Heart left ventricle (tissue), 16 donors: ENCODE results near the gene FBXW2. TPM values are rescaled to one million over a fixed set of nuclear protein-coding genes. Genes with fewer than 3 reads are reported as not detected.

Experiments used
- ATAC-seq, 4 donors: fragments of 200-7000 bp; cut with Tn5 transposase; one replicate each; pipeline ENCODE4 v1.9.1; 2020 to 2022; ENCODE audit warnings: moderate library complexity in 4 of 4, mild to moderate bottlenecking in 3 of 4, moderate number of reproducible peaks in 1 of 4
- DNase-seq, 5 donors: peaks; one replicate each; pipeline ENCODE4 v3.0.0-alpha.2; 2020
- H3K27ac ChIP-seq, 12 donors: fragments of 200-600 bp; sonication (generic) in 4 of 12; one replicate each; pipeline versions ENCODE4 v1.5.0 to v1.8.0; 2016 to 2022; ENCODE audit warnings: mild to moderate bottlenecking in 2 of 12
- H3K27me3 ChIP-seq, 9 donors: fragments of 200-600 bp; sonication (generic) in 2 of 9; one replicate each; pipeline versions ENCODE4 v1.5.1 to v1.8.0; 2016 to 2022; ENCODE audit warnings: mild to moderate bottlenecking in 3 of 9
- H3K36me3 ChIP-seq, 9 donors: fragments of 200-600 bp; sonication (generic) in 2 of 9; one replicate each; pipeline versions ENCODE4 v1.5.0 to v1.8.0; 2018 to 2022; ENCODE audit warnings: mild to moderate bottlenecking in 2 of 9
- H3K4me1 ChIP-seq, 12 donors: fragments of 200-600 bp; sonication (generic) in 4 of 12; one replicate each; pipeline versions ENCODE4 v1.5.0 to v1.8.0; 2016 to 2022; ENCODE audit warnings: mild to moderate bottlenecking in 3 of 12
- H3K4me3 ChIP-seq, 12 donors: fragments of 200-600 bp; sonication (generic) in 4 of 12; one replicate each; pipeline versions ENCODE4 v1.5.0 to v1.8.0; 2017 to 2022; ENCODE audit warnings: mild to moderate bottlenecking in 9 of 12, moderate library complexity in 4 of 12
- H3K9me3 ChIP-seq, 12 donors: fragments of 200-600 bp; sonication (generic) in 4 of 12; one replicate each; pipeline versions ENCODE4 v1.5.0 to v1.8.0; 2016 to 2022; ENCODE audit warnings: mild to moderate bottlenecking in 1 of 12
- POLR2A ChIP-seq, 2 donors: fragments of 450-650 bp; IDR thresholded peaks; one replicate each; pipeline ENCODE4 v1.6.1; 2017; ENCODE audit warnings: antibody characterized with exemption in 2 of 2, mild to moderate bottlenecking in 2 of 2, moderate library complexity in 2 of 2
- WGBS, 4 donors: extraction: QIAGEN DNeasy Blood & Tissue Kit in 2 of 4; methylation state at CpG; one replicate each; pipeline versions ENCODE4 v1.1.5 to v1.1.7; 2013 to 2018; 5-methylcytosine and 5-hydroxymethylcytosine counted together
- intact Hi-C, 10 donors: fragments of 100-400 bp; cut with DNase I; formaldehyde crosslinking; loops; one replicate each; pipeline versions ENCODE4 v1.11.1 to v1.14.2; 2022
- polyA plus RNA-seq, 2 donors: library from polyadenylated mRNA; stranded (reverse); fragments of 200-250 nt; gene quantifications; one replicate each; pipeline ENCODE4 v1.2.3, GENCODE V29; 2013
- total RNA-seq, 9 donors: library from RNA; depleted of rRNA in 2 of 9; stranded (reverse); fragments of >200 nt in 2 of 9; fragmentation: NEBNext Ultra II Directional in 3 of 9; extraction: Animal tissue kit (Norgen Biotek cat#: 25700) in 3 of 9; gene quantifications; one replicate each; pipeline versions ENCODE4 v1.1.0 to v1.2.4, GENCODE V29; 2016 to 2023
- TF ChIP-seq, protein P1 (sequence below), 12 donors: fragments of 200-600 bp; sonication (generic) in 4 of 12; IDR thresholded peaks; one replicate each; pipeline versions ENCODE4 v1.5.0 to v1.8.0; 2018 to 2022; ENCODE audit warnings: antibody characterized with exemption in 12 of 12, mild to moderate bottlenecking in 5 of 12
- donor health status: ischemic (EF 13 %, LVEDD 7.1; RV severe dilation, severe dysfunction).
- donor health status: healthy with polysubstance abuse.
- donor health status: DM: no; HTN: yes; CAD: no.
- donor health status: DM: no; HTN: no; CAD: no.
- donor health status: ischemic (EF 25% LVEDD 6.9; RV normal size, moderate dysfunction).
- donor health status: ischemic (EF 25% LVEDD 5.7; RV mildly dilated, moderate dysfunction).
- donor health status: healthy.
- donor health status: DM: yes; HTN: yes; CAD: no.
- donor health status: ischemic (EF 35%, LVEDD 5.7; RV mildly dilated, moderate dysfunction).
- donor health status: nonischemic (EF 11% LVEDD 7.7; RV severe dilation, severe dysfunction).
- donor health status: DM: yes; HTN: yes; CAD: no.
- donor health status: PGD.
- donor health status: ischemic (EF 29% LVEDD 5.4; RV normal size, mild dysfunction).
- donor health status: nonischemic (EF 23%, LVEDD 6.1; RV moderate dilation, normal function).

FBXW2 gene
- total and polyA plus RNA-seq, 11 donors = 7.9 to 58.7 (median 41.0) TPM

DNA sequence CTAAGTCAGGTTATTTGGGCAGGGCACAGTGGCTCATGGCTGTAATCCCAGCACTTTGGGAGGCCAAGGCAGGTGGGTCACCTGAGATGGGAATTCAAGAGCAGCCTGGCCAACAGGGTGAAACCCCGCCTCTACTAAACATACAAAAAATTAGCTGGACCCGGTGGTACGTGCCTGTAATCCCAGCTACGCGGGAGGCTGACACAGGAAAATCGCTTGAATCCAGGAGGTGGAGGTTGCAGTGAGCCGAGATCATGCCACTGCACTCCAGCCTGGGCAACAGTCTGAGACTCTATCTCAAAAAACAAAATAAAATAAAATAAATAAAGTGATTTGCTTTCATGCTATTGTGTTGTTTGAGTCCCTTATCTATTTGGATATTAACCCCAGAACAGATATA lies 8.2 kb upstream of the FBXW2 start:
- peaks cover 0 to 24% (median 7%) of the 10 kb centered on the region in 12 donors for H3K9me3 ChIP-seq
- no peaks in the 10 kb centered on the region for H3K4me1 ChIP-seq
- peaks cover 0 to 4% (median 0%) of the 10 kb centered on the region in 9 donors for H3K36me3 ChIP-seq
- no peaks in the 10 kb centered on the region for H3K27me3 ChIP-seq
- TF ChIP-seq, protein P1, sequence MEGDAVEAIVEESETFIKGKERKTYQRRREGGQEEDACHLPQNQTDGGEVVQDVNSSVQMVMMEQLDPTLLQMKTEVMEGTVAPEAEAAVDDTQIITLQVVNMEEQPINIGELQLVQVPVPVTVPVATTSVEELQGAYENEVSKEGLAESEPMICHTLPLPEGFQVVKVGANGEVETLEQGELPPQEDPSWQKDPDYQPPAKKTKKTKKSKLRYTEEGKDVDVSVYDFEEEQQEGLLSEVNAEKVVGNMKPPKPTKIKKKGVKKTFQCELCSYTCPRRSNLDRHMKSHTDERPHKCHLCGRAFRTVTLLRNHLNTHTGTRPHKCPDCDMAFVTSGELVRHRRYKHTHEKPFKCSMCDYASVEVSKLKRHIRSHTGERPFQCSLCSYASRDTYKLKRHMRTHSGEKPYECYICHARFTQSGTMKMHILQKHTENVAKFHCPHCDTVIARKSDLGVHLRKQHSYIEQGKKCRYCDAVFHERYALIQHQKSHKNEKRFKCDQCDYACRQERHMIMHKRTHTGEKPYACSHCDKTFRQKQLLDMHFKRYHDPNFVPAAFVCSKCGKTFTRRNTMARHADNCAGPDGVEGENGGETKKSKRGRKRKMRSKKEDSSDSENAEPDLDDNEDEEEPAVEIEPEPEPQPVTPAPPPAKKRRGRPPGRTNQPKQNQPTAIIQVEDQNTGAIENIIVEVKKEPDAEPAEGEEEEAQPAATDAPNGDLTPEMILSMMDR (IDR thresholded peaks at IDR 0.05) = no peak
- TF ChIP-seq POLR2A (IDR thresholded peaks at IDR 0.05) = no peak
- intact Hi-C loops = no loop called here
- WGBS, 4 donors = 91 to 95% (median 94%) methylated on average over 7 of the region's 7 CpGs
- no peak overlapping the region for H3K27ac ChIP-seq
- no peak for DNase-seq
- no peak for ATAC-seq
- H3K4me3 ChIP-seq = no peak overlapping the region

DNA sequence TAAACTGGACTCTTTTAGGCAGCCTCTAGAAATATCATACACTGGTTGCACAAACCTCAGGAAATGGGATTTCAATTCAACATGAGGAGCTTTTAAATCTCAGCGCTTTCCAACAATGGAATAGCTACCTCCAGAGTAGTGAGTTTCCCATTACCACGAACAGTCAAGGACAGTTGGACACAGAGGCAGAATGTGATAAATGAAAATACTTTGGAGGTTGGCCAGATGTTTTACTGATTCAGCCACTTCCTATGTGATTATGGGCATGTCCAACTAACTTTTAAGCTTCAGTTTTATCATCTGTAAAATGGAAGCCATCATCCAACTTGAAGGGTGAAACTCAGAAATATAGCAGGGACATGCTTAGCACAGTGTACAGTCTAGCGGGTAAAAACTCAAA lies 2.1 kb downstream of the FBXW2 start:
- intact Hi-C loops = loop anchor here in 4 of 10 donors (5.0 kb wide), 2 partner anchors 51 to 146 kb away; partner anchors contain the start of gene PSMD5 (in 3 of the 4)
- 51 to 66% (median 59%) methylated on average over 3 of the region's 3 CpGs for WGBS, 4 donors
- DNase-seq (no peak), ATAC-seq (no peak)
- Histone ChIP-seq H3K36me3 (peaks cover 0 to 43% (median 30%) of the 10 kb centered on the region in 9 donors), H3K4me1 (peaks cover 3 to 62% (median 32%) of the 10 kb centered on the region in 12 donors), H3K27me3 (no peaks in the 10 kb centered on the region), H3K4me3 (no peak overlapping the region), H3K9me3 (no peaks in the 10 kb centered on the region), H3K27ac (peak overlapping the region in 1 of 12 donors; percentile 91)
- TF ChIP-seq, protein P1 (IDR thresholded peaks at IDR 0.05) = no peak
- TF ChIP-seq POLR2A (IDR thresholded peaks at IDR 0.05) = no peak

DNA sequence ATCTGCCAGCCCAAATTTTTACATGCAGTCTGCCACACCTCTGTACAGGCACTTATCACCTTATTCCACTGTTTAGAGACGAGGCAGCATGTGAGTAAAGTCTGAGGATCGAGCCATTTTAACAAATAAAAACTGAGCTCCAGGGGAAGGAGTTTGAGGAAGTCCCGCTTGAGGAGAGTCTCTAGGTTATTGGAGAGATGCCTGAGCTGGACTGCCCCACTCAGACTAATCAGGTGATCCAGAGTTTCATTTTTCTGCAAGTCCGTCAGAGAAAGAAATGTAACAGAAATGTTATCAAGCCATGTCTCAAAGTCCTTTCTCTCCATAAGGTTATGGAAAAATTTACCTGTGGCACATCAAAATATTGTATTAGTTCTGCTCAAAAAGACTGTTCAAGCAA lies 5.3 kb downstream of the FBXW2 start:
- H3K4me1 ChIP-seq = peaks cover 3 to 70% (median 28%) of the 10 kb centered on the region in 12 donors
- H3K9me3 ChIP-seq = no peaks in the 10 kb centered on the region
- H3K27ac ChIP-seq = no peak overlapping the region
- ATAC-seq = no peak
- TF ChIP-seq, protein P1 (IDR thresholded peaks at IDR 0.05) = no peak
- no peak for TF ChIP-seq POLR2A (IDR thresholded peaks at IDR 0.05)
- H3K4me3 ChIP-seq = no peak overlapping the region
- WGBS, 4 donors = 56 to 66% (median 63%) methylated on average over 4 of the region's 4 CpGs
- H3K27me3 ChIP-seq = no peaks in the 10 kb centered on the region
- peaks cover 0 to 68% (median 49%) of the 10 kb centered on the region in 9 donors for H3K36me3 ChIP-seq
- DNase-seq = no peak
- intact Hi-C loops = no loop called here

DNA sequence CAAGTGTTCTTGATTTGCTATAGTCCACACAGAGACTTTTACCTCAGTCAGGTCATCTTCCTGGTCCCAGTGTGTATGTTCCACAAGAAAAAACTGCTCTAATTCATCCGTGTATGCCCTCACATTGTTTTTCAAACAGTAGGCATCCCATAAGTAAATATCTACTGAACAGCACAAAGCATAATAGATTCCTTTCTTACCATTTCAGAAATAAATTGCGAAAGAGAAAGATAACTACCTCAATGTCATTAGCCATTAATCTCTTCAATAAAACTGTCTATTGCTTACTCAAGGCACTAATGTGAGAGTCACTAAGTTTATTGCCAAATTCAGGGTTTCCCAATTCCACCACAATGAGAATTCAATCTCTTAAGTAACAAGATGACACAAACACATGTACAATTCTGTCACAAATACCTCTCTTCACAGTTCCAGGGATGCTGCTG lies 9.6 kb downstream of the FBXW2 start:
- peaks cover 0 to 82% (median 53%) of the 10 kb centered on the region in 9 donors for H3K36me3 ChIP-seq
- WGBS, 4 donors = 85 to 91% (median 86%) methylated on average over 2 of the region's 2 CpGs
- no peak for TF ChIP-seq POLR2A (IDR thresholded peaks at IDR 0.05)
- TF ChIP-seq, protein P1 (IDR thresholded peaks at IDR 0.05) = no peak
- intact Hi-C loops = no loop called here
- ATAC-seq = no peak
- H3K4me3 ChIP-seq = no peak overlapping the region
- DNase-seq = no peak
- no peaks in the 10 kb centered on the region for H3K27me3 ChIP-seq
- H3K4me1 ChIP-seq = peaks cover 0 to 34% (median 8%) of the 10 kb centered on the region in 12 donors
- no peak overlapping the region for H3K27ac ChIP-seq
- no peaks in the 10 kb centered on the region for H3K9me3 ChIP-seq
